Fibroblast of villous mesenchyme (primary cell): ENCODE measurements around the gene CTNND2. TPM values are rescaled to one million over a fixed set of nuclear protein-coding genes. Genes with fewer than 3 reads are reported as not detected.

Source experiments
- DNase-seq: peaks from one replicate; pipeline ENCODE4 v3.0.0-alpha.2; 2010; ENCODE audit warnings: low read depth
- H3K4me3 ChIP-seq: 2 replicates; pipeline ENCODE4 v1.5.1; 2011; ENCODE audit warnings: low read depth, mild to moderate bottlenecking, low read length
- CTCF ChIP-seq: IDR thresholded peaks from 2 replicates; pipeline ENCODE4 v1.5.1; 2012; ENCODE audit warnings: low read depth, mild to moderate bottlenecking, low read length; ENCODE audit not compliant: insufficient read depth
- total RNA-seq: library from RNA; depleted of rRNA; stranded (reverse); fragments of >200 nt; gene quantifications from 2 replicates; pipeline ENCODE4 v1.2.3, GENCODE V29; 2012

CTNND2 gene
- total RNA-seq, 1 donor = not detected

GRCh38 chr5:11599499-11599898 lies 304.7 kb downstream of the CTNND2 start:
- H3K4me3 ChIP-seq = no peak overlapping the region
- no peak for TF ChIP-seq CTCF
- no peak for DNase-seq

- DNase-seq = no peak
- H3K4me3 ChIP-seq = no peak overlapping the region
- TF ChIP-seq CTCF = no peak
Measured at GRCh38 chr5:11596657-11597071, 307.6 kb downstream of the CTNND2 start.

- TF ChIP-seq CTCF = no peak
- H3K4me3 ChIP-seq = no peak overlapping the region
- no peak for DNase-seq
Measured at GRCh38 chr5:11596185-11596584, 308.1 kb downstream of the CTNND2 start.

- no peak for TF ChIP-seq CTCF
- no peak overlapping the region for H3K4me3 ChIP-seq
- no peak for DNase-seq
Measured at GRCh38 chr5:11595045-11595444, 309.2 kb downstream of the CTNND2 start.

GRCh38 chr5:11594021-11594420 lies 310.2 kb downstream of the CTNND2 start:
- no peak for TF ChIP-seq CTCF
- H3K4me3 ChIP-seq = no peak overlapping the region
- no peak for DNase-seq

GRCh38 chr5:11590475-11590874 lies 313.8 kb downstream of the CTNND2 start:
- no peak for DNase-seq
- no peak for TF ChIP-seq CTCF
- H3K4me3 ChIP-seq = no peak overlapping the region

GRCh38 chr5:11588803-11589202 lies 315.4 kb downstream of the CTNND2 start:
- DNase-seq = no peak

More at GRCh38 chr5:11588803-11589202, 315.4 kb downstream of the CTNND2 start:
- no peak overlapping the region for H3K4me3 ChIP-seq
- no peak for TF ChIP-seq CTCF
